Fibroblast of mammary gland (primary cell): ENCODE data around the gene DSC3.

Source experiments
- DNase-seq: peaks from one replicate; pipeline ENCODE4 v3.0.0-alpha.2; 2010; ENCODE audit warnings: low read depth
- H3K4me3 ChIP-seq: 2 replicates; pipeline ENCODE4 v1.5.1; 2011; ENCODE audit warnings: low read depth, mild to moderate bottlenecking, low read length, moderate library complexity; ENCODE audit not compliant: control insufficient read depth
- TF ChIP-seq, protein P1 (sequence below): conservative IDR thresholded peaks from 2 replicates; pipeline ENCODE4 v1.5.1; 2011; ENCODE audit warnings: low read depth, low read length, inconsistent platforms; ENCODE audit not compliant: control insufficient read depth, insufficient read depth

Gene DSC3

GRCh38 chr18:31057917-31058316 lies 15.4 kb upstream of the DSC3 start:
- no peak for DNase-seq
- H3K4me3 ChIP-seq = no peak overlapping the region
- TF ChIP-seq, protein P1, sequence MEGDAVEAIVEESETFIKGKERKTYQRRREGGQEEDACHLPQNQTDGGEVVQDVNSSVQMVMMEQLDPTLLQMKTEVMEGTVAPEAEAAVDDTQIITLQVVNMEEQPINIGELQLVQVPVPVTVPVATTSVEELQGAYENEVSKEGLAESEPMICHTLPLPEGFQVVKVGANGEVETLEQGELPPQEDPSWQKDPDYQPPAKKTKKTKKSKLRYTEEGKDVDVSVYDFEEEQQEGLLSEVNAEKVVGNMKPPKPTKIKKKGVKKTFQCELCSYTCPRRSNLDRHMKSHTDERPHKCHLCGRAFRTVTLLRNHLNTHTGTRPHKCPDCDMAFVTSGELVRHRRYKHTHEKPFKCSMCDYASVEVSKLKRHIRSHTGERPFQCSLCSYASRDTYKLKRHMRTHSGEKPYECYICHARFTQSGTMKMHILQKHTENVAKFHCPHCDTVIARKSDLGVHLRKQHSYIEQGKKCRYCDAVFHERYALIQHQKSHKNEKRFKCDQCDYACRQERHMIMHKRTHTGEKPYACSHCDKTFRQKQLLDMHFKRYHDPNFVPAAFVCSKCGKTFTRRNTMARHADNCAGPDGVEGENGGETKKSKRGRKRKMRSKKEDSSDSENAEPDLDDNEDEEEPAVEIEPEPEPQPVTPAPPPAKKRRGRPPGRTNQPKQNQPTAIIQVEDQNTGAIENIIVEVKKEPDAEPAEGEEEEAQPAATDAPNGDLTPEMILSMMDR = no peak

- H3K4me3 ChIP-seq = no peak overlapping the region
- TF ChIP-seq, protein P1 = no peak
- no peak for DNase-seq
These were observed 14.5 kb upstream of the DSC3 start for GRCh38 chr18:31057051-31057450.

DNA sequence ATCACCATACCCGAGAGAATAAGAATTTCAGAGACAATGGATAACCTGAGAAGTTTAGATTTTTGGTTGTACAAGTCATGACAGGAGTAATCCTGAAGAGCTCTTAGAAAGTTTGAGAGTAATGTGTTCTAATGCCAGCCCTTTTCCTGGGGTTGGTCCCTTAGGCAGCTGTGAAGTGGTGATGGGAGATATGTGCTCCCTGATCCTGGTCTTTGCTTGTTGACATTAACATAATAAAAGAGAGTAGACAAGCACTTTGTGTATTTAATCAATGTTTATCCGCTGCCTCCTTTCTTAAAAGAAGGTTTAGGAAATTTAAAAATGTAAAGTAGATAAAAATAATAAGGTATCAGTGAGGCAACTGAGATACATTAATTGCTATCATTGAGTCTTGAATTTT lies 13.8 kb upstream of the DSC3 start:
- DNase-seq = no peak
- TF ChIP-seq, protein P1 = no peak
- no peak overlapping the region for H3K4me3 ChIP-seq

GRCh38 chr18:31050635-31051034 lies 8.1 kb upstream of the DSC3 start:
- DNase-seq = no peak
- TF ChIP-seq, protein P1 = no peak
- no peak overlapping the region for H3K4me3 ChIP-seq

DNA sequence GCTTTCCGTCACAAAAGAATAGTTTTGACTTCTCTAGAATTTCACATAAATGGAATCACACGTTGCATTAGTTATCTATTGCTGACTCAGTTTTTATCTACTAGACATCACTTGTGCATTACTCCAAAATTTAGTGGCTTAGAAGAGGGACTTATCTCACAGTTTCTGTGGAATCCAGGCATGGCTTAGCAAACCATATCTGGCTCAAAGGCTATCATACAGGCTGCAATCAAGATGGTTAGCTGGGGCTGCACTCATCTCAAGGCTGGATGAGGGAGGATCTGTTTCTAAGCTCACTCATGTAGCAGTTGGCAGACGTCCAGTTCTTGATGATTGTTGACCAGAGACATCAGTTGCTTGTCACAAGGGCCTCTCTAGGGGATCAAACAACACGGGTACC lies 6.6 kb upstream of the DSC3 start:
- DNase-seq = no peak
- H3K4me3 ChIP-seq = no peak overlapping the region
- TF ChIP-seq, protein P1 = no peak

DNA sequence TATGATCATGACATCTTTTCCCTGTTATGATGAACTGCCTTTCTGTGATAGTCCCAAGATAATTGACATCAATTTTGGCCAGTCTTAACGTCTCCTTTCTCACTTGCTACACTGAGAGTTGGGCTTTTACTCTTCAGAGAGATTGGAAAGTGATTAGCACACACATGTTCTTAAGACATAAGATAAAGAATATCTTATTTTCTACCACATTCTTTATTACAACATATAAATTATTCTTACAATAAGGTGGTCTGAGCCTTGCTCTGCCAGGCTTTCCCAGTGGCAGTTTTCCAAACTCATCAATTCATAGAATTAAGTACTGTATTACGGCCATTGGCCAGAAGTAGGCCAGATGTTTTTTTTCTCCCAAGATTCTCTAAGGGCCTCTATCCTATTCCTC lies 5.7 kb upstream of the DSC3 start:
- no peak overlapping the region for H3K4me3 ChIP-seq
- TF ChIP-seq, protein P1 = no peak
- no peak for DNase-seq

DNA sequence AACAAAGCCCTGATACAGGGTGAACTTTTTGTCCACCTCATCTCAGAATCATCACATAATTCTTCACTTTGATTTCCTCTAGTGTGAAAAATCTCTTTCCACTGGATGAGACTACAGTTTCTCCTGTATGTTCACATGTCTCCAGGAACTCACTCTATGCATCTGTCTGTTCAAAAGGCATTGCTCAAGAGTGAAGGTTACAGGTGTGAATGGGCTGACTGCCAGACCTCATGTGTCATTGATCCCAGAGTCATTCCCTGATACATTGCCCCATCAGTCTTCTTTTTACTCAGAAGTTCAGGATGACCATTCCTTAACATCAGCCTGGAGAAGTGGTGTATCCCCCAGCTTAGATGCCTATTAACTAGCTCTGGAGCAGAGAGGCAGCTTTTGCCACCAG lies 4.4 kb upstream of the DSC3 start:
- H3K4me3 ChIP-seq = no peak overlapping the region
- no peak for DNase-seq
- TF ChIP-seq, protein P1 = no peak
